Left ventricle myocardium inferior (tissue), 1 donor: ENCODE results near the gene TAF4. TPM values are rescaled to one million over a fixed set of nuclear protein-coding genes. Genes with fewer than 3 reads are reported as not detected.

Source experiments
- DNase-seq: peaks from one replicate; pipeline ENCODE4 v3.0.0-alpha.2; 2020
- H3K27ac ChIP-seq: fragments of 200-600 bp; replicated peaks from 2 replicates; pipeline ENCODE4 v1.8.0; 2021
- H3K27me3 ChIP-seq: fragments of 200-600 bp; 2 replicates; pipeline ENCODE4 v1.8.0; 2021; ENCODE audit warnings: low read depth
- H3K36me3 ChIP-seq: fragments of 200-600 bp; 2 replicates; pipeline ENCODE4 v1.8.0; 2021
- H3K4me1 ChIP-seq: fragments of 200-600 bp; 2 replicates; pipeline ENCODE4 v1.8.0; 2021
- H3K4me3 ChIP-seq: fragments of 200-600 bp; 2 replicates; pipeline ENCODE4 v1.8.0; 2021; ENCODE audit warnings: mild to moderate bottlenecking, moderate library complexity
- H3K9me3 ChIP-seq: fragments of 200-600 bp; replicated peaks from 2 replicates; pipeline ENCODE4 v1.8.0; 2021
- intact Hi-C: fragments of 100-400 bp; cut with micrococcal nuclease; formaldehyde crosslinking; loops from one replicate; pipeline ENCODE4 v1.11.0; 2022
- total RNA-seq: library from RNA; stranded (reverse); fragmentation: NEBNext Ultra II Directional; extraction: Animal tissue kit (Norgen Biotek cat#: 25700); gene quantifications from one replicate; pipeline ENCODE4 v1.2.1, GENCODE V29; 2021
- TF ChIP-seq, protein P1 (sequence below): fragments of 200-600 bp; IDR thresholded peaks from 2 replicates; pipeline ENCODE4 v1.8.0; 2021; ENCODE audit warnings: antibody characterized with exemption, mild to moderate bottlenecking, borderline replicate concordance
- donor health status: DM: no; HTN: yes; CAD: no; lungs with severe emphysema.

The TAF4 gene
- total RNA-seq, 1 donor from 2014 or later, result 11.8 TPM

DNA sequence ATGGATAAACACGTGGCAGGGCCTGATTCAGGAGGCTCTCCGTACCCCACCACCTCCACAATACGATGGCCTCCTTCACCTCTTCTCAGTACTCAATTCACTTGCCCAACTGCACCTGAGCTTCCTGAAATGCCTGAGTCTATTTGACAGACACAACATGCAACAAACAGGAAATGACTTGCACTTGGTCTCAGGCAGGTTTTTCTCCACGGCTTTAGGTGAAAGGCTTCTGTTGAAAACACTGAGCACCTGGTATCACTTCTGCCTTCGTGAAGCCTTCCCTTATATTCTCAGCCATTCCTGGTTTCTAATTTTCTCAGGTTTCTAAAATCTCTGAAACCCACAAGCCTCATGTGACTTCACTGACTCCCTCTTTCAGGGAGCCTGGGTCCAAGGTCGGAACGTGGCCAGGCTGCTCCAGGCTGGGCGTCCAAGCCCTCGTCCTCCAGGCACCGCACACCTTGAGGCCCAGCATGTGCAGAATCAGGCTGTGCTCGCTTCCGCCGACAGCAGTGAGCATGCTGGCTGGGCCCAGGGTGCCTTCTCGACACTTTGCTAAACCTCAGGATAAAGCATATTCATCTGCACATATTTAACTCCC, 34.7 kb downstream of the TAF4 start:
- Histone ChIP-seq H3K9me3 (peaks cover 14% of the 10 kb centered on the region), H3K4me1 (peaks cover 42% of the 10 kb centered on the region), H3K36me3 (no peaks in the 10 kb centered on the region), H3K27me3 (no peaks in the 10 kb centered on the region), H3K27ac (no peak overlapping the region), H3K4me3 (no peak overlapping the region)
- intact Hi-C loops, result no loop called here
- TF ChIP-seq, protein P1, sequence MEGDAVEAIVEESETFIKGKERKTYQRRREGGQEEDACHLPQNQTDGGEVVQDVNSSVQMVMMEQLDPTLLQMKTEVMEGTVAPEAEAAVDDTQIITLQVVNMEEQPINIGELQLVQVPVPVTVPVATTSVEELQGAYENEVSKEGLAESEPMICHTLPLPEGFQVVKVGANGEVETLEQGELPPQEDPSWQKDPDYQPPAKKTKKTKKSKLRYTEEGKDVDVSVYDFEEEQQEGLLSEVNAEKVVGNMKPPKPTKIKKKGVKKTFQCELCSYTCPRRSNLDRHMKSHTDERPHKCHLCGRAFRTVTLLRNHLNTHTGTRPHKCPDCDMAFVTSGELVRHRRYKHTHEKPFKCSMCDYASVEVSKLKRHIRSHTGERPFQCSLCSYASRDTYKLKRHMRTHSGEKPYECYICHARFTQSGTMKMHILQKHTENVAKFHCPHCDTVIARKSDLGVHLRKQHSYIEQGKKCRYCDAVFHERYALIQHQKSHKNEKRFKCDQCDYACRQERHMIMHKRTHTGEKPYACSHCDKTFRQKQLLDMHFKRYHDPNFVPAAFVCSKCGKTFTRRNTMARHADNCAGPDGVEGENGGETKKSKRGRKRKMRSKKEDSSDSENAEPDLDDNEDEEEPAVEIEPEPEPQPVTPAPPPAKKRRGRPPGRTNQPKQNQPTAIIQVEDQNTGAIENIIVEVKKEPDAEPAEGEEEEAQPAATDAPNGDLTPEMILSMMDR, result no peak
- no peak for DNase-seq

DNA sequence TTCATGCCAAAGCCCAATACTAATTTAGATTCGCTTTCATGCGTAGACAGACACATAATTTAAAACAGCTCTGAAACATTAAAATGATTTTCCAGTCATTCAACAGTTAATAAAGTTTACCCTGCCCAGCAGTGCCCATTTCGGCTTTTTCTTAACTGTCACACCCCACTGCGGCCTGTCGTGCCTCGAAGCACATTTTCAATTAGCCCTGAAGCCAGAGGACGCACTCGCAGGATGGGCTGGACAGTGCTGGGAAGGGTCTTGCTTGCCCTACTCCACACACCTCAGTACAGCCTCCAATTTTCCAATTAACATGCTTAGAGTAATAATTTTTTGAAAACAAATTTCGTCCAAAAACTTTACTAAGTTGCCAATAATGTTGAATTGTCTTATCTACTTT, 35.3 kb downstream of the TAF4 start:
- TF ChIP-seq, protein P1, result no peak
- Histone ChIP-seq H3K27me3 (no peaks in the 10 kb centered on the region), H3K9me3 (peaks cover 11% of the 10 kb centered on the region), H3K4me1 (peaks cover 48% of the 10 kb centered on the region), H3K27ac (no peak overlapping the region), H3K4me3 (no peak overlapping the region), H3K36me3 (no peaks in the 10 kb centered on the region)
- intact Hi-C loops, result no loop called here
- DNase-seq, result no peak

DNA sequence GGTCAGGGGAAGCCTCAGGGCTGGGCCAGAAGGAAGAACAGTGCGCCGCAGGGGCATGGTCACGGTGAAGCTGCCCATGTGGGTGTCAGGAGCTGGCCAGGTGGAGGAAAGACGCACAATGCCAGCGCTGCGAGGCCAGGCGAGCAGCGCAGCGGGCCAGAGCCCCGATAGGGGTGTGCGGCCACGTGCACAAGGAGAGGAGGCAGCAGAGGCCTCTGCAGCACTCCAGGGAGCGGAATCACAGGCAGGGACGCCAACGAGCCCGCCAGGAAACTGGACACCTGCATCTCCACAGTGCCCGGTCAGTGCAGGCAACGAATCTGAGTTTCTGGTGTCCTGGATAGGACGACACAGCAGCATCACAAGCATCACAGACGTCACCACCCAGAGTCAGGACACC, 35.7 kb downstream of the TAF4 start:
- Histone ChIP-seq H3K27ac (no peak overlapping the region), H3K4me1 (peaks cover 52% of the 10 kb centered on the region), H3K9me3 (peaks cover 7% of the 10 kb centered on the region), H3K36me3 (no peaks in the 10 kb centered on the region), H3K4me3 (no peak overlapping the region), H3K27me3 (no peaks in the 10 kb centered on the region)
- intact Hi-C loops, result loop anchor here (10.0 kb wide), 1 partner anchor 105 kb away; no protein-coding TSS in a partner anchor
- no peak for DNase-seq
- TF ChIP-seq, protein P1, result no peak

DNA sequence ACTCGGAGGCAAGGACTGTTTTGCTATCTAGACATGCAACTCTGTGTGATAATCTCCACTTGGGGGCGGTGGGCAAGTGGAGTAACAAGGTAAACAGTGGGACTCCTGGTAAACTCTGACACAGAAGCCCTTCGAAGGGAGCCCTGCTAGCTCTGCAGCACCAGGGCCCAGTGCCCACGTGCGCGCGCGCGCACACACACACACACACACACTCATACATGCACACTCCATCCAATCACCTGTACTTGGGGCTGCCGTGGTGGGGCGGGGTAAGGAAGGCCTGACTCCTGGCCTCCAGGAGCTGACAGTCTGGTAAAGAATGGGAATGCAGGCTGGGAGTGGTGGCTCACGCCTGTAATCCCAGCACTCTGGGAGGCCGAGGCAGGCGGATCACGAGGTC, 36.4 kb downstream of the TAF4 start:
- H3K4me1 ChIP-seq, result peaks cover 59% of the 10 kb centered on the region

DNA sequence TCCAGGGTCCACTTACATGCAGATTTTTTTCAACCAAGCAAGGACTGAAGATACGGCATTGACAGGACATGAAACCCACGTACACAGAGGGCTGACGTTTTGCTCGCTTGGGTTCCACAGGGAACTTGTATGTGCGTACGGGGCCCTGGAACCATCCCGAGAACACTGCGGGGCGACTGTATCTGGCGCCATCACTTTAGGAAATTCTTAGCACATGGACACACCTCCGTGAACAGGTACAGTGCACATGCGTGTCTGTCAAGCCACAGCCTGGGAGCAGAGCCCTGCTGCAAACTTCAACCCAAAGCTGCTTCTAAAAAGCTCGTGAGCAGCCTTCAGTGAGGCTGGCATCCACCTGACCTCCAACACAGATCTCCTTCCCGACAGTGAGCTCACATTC, 37.3 kb downstream of the TAF4 start:
- Histone ChIP-seq H3K27ac (no peak overlapping the region), H3K9me3 (no peaks in the 10 kb centered on the region), H3K4me1 (peaks cover 66% of the 10 kb centered on the region), H3K4me3 (no peak overlapping the region), H3K27me3 (no peaks in the 10 kb centered on the region), H3K36me3 (no peaks in the 10 kb centered on the region)
- intact Hi-C loops, result loop anchor here (10.0 kb wide), 1 partner anchor 106 kb away; no protein-coding TSS in a partner anchor
- DNase-seq, result no peak
- TF ChIP-seq, protein P1, result no peak

More for the DNA sequence above, 36.4 kb downstream of the TAF4 start:
- TF ChIP-seq, protein P1, result no peak
- no peak for DNase-seq
- Histone ChIP-seq H3K36me3 (no peaks in the 10 kb centered on the region), H3K27me3 (no peaks in the 10 kb centered on the region), H3K9me3 (peaks cover 1% of the 10 kb centered on the region), H3K4me3 (no peak overlapping the region), H3K27ac (no peak overlapping the region)
- intact Hi-C loops, result loop anchor here (10.0 kb wide), 1 partner anchor 106 kb away; no protein-coding TSS in a partner anchor
